CD4-positive, CD25-positive, alpha-beta regulatory T cell (primary cell): ENCODE results near the gene PPHLN1. TPM values are rescaled to one million over a fixed set of nuclear protein-coding genes. Genes with fewer than 3 reads are reported as not detected.

Experiments
- ATAC-seq, 2 donors: fragments of 150-1000 bp; cut with Tn5 transposase; one replicate each; pipeline ENCODE4 v1.10.0; 2021; ENCODE audit warnings: low read depth in 2 of 2, moderate number of reproducible peaks in 2 of 2, moderate library complexity in 1 of 2
- DNase-seq, 3 donors: peaks; one replicate each; pipeline versions ENCODE4 v3.0.0 to v3.0.0-alpha.2; 2012 to 2022; ENCODE audit warnings: mixed read lengths in 1 of 3
- H3K27ac ChIP-seq: one replicate; pipeline ENCODE4 v1.7.0; 2013; ENCODE audit warnings: mild to moderate bottlenecking, low read length; ENCODE audit not compliant: insufficient read depth, poor library complexity, severe bottlenecking
- H3K27me3 ChIP-seq: one replicate; pipeline ENCODE4 v1.7.0; 2013; ENCODE audit warnings: low read length; ENCODE audit not compliant: control insufficient read depth, insufficient read depth
- H3K36me3 ChIP-seq: one replicate; pipeline ENCODE4 v1.7.0; 2013; ENCODE audit warnings: mild to moderate bottlenecking, low read length, moderate library complexity; ENCODE audit not compliant: control insufficient read depth, insufficient read depth
- H3K4me1 ChIP-seq: 2 replicates; pipeline ENCODE4 v1.7.0; 2013; ENCODE audit warnings: mild to moderate bottlenecking, low read length; ENCODE audit not compliant: insufficient read depth, control insufficient read depth, poor library complexity, severe bottlenecking
- H3K4me3 ChIP-seq: one replicate; pipeline ENCODE4 v1.7.0; 2013; ENCODE audit warnings: low read depth, mild to moderate bottlenecking, low read length, moderate library complexity
- H3K9me3 ChIP-seq, 2 experiments: 1 replicate in 1 of 2; 2 replicates in 1 of 2; pipeline ENCODE4 v1.7.0; 2013; ENCODE audit warnings: low read length in 2 of 2, mild to moderate bottlenecking in 1 of 2, moderate library complexity in 1 of 2; ENCODE audit not compliant: control insufficient read depth in 2 of 2
- H3K27ac Mint-ChIP-seq, 3 donors: one replicate each; pipeline ENCODE4 v1.8.0; 2020 to 2022; ENCODE audit warnings: mild to moderate bottlenecking in 3 of 3, mixed read lengths in 3 of 3, moderate library complexity in 2 of 3
- H3K27me3 Mint-ChIP-seq: one replicate; pipeline ENCODE4 v1.8.0; 2022; ENCODE audit warnings: mild to moderate bottlenecking, mixed read lengths
- H3K36me3 Mint-ChIP-seq: one replicate; pipeline ENCODE4 v1.8.0; 2020; ENCODE audit warnings: mixed read lengths
- H3K4me1 Mint-ChIP-seq, 4 donors: one replicate each; pipeline ENCODE4 v1.8.0; 2020 to 2022; ENCODE audit warnings: mixed read lengths in 4 of 4, mild to moderate bottlenecking in 1 of 4
- H3K4me3 Mint-ChIP-seq, 4 donors: one replicate each; pipeline ENCODE4 v1.8.0; 2020 to 2022; ENCODE audit warnings: mild to moderate bottlenecking in 4 of 4, mixed read lengths in 4 of 4, moderate library complexity in 3 of 4
- H3K9me3 Mint-ChIP-seq, 7 donors: one replicate each; pipeline ENCODE4 v1.8.0; 2020 to 2022; ENCODE audit warnings: mixed read lengths in 7 of 7, mild to moderate bottlenecking in 3 of 7, moderate library complexity in 2 of 7
- polyA plus RNA-seq, 4 donors: library from polyadenylated mRNA; unstranded; fragments of 300-500 nt; fragmentation: Illumina TruSeq; gene quantifications; one replicate each; pipeline ENCODE4 v1.2.3, GENCODE V29; 2021
- total RNA-seq: library from RNA; stranded (reverse); gene quantifications from one replicate; pipeline ENCODE4 v1.2.3, GENCODE V29; 2022

PPHLN1 gene
- total and polyA plus RNA-seq, 5 donors from 2014 or later, result 102 to 186 (median 178) TPM

DNA sequence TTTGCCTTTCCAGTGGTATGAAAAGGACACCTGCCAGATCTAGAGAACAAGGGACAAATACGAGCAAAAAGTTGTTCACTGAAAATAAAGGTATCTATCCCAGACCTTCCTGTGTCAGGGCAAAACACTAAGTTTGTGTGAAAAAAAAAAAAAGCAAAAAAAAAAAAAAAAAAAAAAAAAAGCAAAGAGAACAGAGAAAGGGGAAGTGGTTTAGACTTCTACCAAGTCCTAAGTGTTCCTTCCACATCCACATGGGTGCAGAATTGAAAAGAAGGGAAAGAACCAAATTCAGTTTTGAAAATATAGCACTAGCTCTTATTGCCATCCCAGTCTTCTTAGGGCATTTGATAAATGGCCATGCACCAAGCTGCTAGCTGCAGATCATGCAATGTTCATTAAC is 41.8 kb upstream of the PPHLN1 start:
- H3K4me1 Mint-ChIP-seq, result peaks cover 0 to 2% (median 0%) of the 10 kb centered on the region in 4 donors

DNA sequence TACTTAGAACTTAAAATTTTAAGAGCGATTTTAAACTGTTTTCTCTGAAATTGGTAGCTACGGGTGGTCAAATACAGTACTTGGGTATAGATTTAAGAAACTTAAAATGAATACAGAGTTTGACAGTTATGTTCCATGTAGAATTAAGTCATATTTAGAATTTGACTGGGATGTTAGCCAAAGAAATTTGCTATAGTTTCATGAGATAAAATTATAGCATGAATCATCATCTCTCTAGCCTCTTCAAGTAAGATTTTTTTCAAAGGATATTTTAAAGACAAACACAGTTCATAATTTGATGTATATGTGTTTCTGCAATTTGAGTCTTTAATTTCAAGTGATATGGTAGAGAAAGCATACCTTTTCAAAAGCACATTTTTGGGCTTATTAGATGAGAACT is 41.1 kb upstream of the PPHLN1 start:
- H3K36me3 ChIP-seq, result no peaks in the 10 kb centered on the region
- H3K27me3 ChIP-seq, result peaks cover 3% of the 10 kb centered on the region
- H3K4me1 Mint-ChIP-seq, result peaks cover 0 to 2% (median 0%) of the 10 kb centered on the region in 4 donors
- no peak for DNase-seq
- no peak overlapping the region for H3K27ac ChIP-seq
- peaks cover 0 to 2% (median 0%) of the 10 kb centered on the region in 7 donors for H3K9me3 Mint-ChIP-seq
- H3K9me3 ChIP-seq, result no peaks in the 10 kb centered on the region
- H3K27me3 Mint-ChIP-seq, result peaks cover 5% of the 10 kb centered on the region
- ATAC-seq, result no peak
- no peaks in the 10 kb centered on the region for H3K4me1 ChIP-seq
- H3K4me3 Mint-ChIP-seq, result no peak overlapping the region
- no peak overlapping the region for H3K4me3 ChIP-seq
- H3K27ac Mint-ChIP-seq, result no peak overlapping the region
- H3K36me3 Mint-ChIP-seq, result no peaks in the 10 kb centered on the region

More for the DNA sequence above, 41.8 kb upstream of the PPHLN1 start:
- peaks cover 3% of the 10 kb centered on the region for H3K27me3 ChIP-seq
- no peaks in the 10 kb centered on the region for H3K4me1 ChIP-seq
- Mint-ChIP-seq H3K27ac (no peak overlapping the region), H3K9me3 (peaks cover 0 to 2% (median 0%) of the 10 kb centered on the region in 7 donors), H3K27me3 (peaks cover 5% of the 10 kb centered on the region), H3K4me3 (no peak overlapping the region), H3K36me3 (no peaks in the 10 kb centered on the region)
- ATAC-seq, result no peak
- DNase-seq, result no peak
- H3K4me3 ChIP-seq, result no peak overlapping the region
- no peaks in the 10 kb centered on the region for H3K9me3 ChIP-seq
- H3K27ac ChIP-seq, result no peak overlapping the region
- H3K36me3 ChIP-seq, result no peaks in the 10 kb centered on the region

DNA sequence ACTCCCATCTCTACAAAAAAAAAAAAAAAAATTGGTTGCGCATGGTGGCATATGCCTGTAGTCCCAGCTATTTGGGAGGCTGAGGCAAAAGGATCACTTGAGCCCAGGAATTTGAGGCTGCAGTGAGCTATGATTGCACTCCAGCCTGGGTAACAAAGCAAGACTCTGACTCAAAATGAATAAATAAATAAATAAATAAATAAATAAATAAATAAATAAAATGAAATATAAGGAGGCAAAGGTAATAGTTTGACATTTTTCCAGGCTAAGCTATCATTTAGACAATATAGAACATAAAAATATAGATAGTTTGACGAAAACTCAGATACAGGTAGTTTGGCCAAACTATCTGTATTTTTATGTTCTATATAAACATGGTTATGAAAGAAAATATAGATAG is 40.5 kb upstream of the PPHLN1 start:
- Histone ChIP-seq H3K27me3 (peaks cover 3% of the 10 kb centered on the region), H3K27ac (no peak overlapping the region), H3K4me1 (no peaks in the 10 kb centered on the region), H3K9me3 (no peaks in the 10 kb centered on the region), H3K4me3 (no peak overlapping the region), H3K36me3 (no peaks in the 10 kb centered on the region)
- Mint-ChIP-seq H3K4me1 (peaks cover 0 to 2% (median 0%) of the 10 kb centered on the region in 4 donors), H3K27ac (no peak overlapping the region), H3K4me3 (no peak overlapping the region), H3K27me3 (peaks cover under 1% of the 10 kb centered on the region), H3K36me3 (no peaks in the 10 kb centered on the region), H3K9me3 (peaks cover 0 to 3% (median 0%) of the 10 kb centered on the region in 7 donors)
- ATAC-seq (no peak), DNase-seq (no peak)

DNA sequence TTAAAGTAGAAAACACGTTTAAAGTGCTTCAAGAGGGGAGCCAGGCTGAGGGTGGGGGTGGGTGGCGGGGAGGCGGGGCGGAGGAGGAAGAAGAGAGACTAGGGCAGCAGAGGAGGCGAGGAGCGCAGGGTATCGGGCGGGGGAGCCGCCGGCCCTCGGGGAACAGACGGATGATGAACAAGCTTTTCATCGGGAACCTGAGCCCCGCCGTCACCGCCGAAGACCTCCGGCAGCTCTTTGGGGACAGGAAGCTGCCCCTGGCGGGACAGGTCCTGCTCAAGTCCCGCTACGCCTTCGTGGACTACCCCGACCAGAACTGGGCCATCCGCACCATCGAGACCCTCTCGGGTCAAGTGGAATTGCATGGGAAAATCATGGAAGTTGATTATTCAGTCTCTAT is 39.2 kb upstream of the PPHLN1 start:
- DNase-seq (no peak), ATAC-seq (no peak)
- H3K4me1 ChIP-seq, result no peaks in the 10 kb centered on the region
- H3K9me3 ChIP-seq, result no peaks in the 10 kb centered on the region
- Mint-ChIP-seq H3K4me1 (peaks cover 0 to 2% (median 0%) of the 10 kb centered on the region in 4 donors), H3K27ac (no peak overlapping the region), H3K9me3 (peaks cover 0 to 3% (median 0%) of the 10 kb centered on the region in 7 donors), H3K36me3 (no peaks in the 10 kb centered on the region), H3K4me3 (no peak overlapping the region), H3K27me3 (no peaks in the 10 kb centered on the region)
- no peak overlapping the region for H3K27ac ChIP-seq
- no peaks in the 10 kb centered on the region for H3K36me3 ChIP-seq
- H3K4me3 ChIP-seq, result no peak overlapping the region
- no peaks in the 10 kb centered on the region for H3K27me3 ChIP-seq

DNA sequence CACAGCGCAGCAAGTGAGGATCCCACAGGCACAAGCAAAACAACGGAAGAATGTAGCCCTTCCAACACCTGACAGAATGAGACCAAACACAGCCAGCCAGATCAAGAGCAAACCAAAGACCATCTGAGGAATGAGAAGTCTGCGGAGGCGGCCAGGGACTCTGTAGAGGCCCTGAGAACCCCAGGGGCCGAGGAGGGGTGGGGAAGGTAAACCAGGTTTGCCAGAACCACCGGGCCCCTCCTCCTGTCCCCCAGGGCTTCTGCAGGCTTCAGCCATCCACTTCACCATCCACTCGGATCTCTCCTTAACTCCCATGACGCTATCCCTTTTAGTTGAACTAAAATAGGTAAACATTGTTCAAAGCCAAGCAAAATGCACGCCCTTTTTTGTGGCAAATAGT is 37.4 kb upstream of the PPHLN1 start:
- H3K4me1 Mint-ChIP-seq, result peaks cover 0 to 2% (median 0%) of the 10 kb centered on the region in 4 donors
- Histone ChIP-seq H3K4me3 (no peak overlapping the region), H3K36me3 (no peaks in the 10 kb centered on the region), H3K27me3 (no peaks in the 10 kb centered on the region), H3K27ac (no peak overlapping the region), H3K9me3 (no peaks in the 10 kb centered on the region), H3K4me1 (no peaks in the 10 kb centered on the region)
- ATAC-seq (no peak), DNase-seq (no peak)
- no peaks in the 10 kb centered on the region for H3K36me3 Mint-ChIP-seq
- H3K4me3 Mint-ChIP-seq, result no peak overlapping the region
- peaks cover 0 to 1% (median 0%) of the 10 kb centered on the region in 7 donors for H3K9me3 Mint-ChIP-seq
- no peaks in the 10 kb centered on the region for H3K27me3 Mint-ChIP-seq
- no peak overlapping the region for H3K27ac Mint-ChIP-seq

DNA sequence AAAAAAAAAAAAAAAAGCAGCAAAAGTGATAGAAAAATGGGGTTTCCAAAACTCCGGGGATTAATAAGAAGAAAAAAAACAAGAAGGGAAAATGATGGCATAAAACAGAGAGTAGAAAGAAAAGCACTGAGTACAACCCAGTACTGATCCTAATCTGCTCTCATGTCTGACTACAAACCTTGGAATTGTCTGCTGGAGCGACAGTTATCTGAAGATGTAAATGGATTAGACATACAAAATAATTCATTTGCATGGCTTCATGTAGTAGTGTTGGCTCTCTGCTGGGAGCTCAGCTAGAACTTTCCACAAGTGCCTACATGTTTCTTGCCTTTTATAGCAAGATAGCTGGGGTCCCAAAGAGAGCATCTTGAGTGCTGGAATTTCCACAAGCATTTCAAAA is 34.3 kb upstream of the PPHLN1 start:
- no peak for DNase-seq
- Mint-ChIP-seq H3K36me3 (no peaks in the 10 kb centered on the region), H3K9me3 (peaks cover 0 to 1% (median 0%) of the 10 kb centered on the region in 7 donors), H3K27me3 (no peaks in the 10 kb centered on the region), H3K4me1 (no peaks in the 10 kb centered on the region), H3K4me3 (no peak overlapping the region), H3K27ac (no peak overlapping the region)
- Histone ChIP-seq H3K4me1 (no peaks in the 10 kb centered on the region), H3K36me3 (no peaks in the 10 kb centered on the region), H3K27me3 (no peaks in the 10 kb centered on the region), H3K9me3 (no peaks in the 10 kb centered on the region), H3K4me3 (no peak overlapping the region), H3K27ac (no peak overlapping the region)
- ATAC-seq, result no peak

DNA sequence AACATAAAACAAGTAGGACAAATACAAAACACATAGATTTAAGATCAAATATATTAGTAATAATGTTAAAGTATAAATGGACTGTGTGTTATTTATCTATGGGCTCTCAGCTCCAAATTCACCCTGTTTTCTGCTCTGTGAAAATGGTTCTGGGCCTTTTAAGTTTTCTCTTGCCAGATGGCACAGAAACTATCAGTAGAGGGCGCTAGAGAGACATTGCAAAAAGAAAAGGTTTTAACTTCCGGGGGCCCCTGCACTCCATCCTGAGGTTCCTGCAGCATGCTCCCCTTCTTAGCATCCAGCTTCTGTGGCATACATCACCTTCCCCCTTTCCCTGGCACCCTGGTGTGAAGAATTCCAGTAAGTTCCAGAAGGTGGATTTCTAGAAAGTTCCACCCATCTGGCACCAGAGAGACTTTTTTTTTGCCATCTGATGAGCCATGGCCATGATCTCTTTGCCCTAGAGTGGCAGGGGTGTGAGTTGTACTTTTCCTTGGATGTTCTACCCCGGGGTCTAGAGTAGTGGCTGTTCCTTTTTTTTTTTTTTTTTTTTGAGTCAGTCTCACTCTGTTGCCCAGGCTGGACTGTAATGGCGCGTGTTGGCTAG is 29.4 kb upstream of the PPHLN1 start:
- Histone ChIP-seq H3K4me1 (peaks cover 6% of the 10 kb centered on the region), H3K9me3 (no peaks in the 10 kb centered on the region), H3K27me3 (no peaks in the 10 kb centered on the region), H3K4me3 (no peak overlapping the region), H3K27ac (no peak overlapping the region), H3K36me3 (no peaks in the 10 kb centered on the region)
- Mint-ChIP-seq H3K9me3 (peaks cover 0 to 1% (median 0%) of the 10 kb centered on the region in 7 donors), H3K27ac (no peak overlapping the region), H3K36me3 (no peaks in the 10 kb centered on the region), H3K27me3 (peaks cover 5% of the 10 kb centered on the region), H3K4me3 (no peak overlapping the region), H3K4me1 (peaks cover 2 to 25% (median 16%) of the 10 kb centered on the region in 4 donors)
- DNase-seq (peak in 2 of 3 donors; percentile 10 to 60), ATAC-seq (no peak)

DNA sequence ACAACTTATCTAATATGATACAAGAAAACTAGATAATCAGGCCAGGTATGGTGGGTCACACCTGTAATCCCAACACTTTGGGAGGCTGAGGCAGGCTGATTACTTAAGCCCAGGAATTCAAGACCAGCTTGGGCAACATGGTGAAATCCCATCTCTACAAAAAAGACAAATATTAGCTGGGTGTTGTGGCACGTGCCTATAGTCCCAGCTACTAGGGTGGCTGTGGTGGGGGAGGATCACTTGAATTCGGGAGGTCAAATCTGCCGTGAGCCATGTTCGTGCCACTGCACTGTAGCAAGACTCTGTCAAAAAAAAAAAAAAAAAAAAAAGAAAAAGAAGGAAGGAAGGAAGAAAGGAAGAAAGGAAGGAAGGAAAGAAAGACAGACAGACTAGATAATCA is 27.1 kb upstream of the PPHLN1 start:
- Histone ChIP-seq H3K4me3 (no peak overlapping the region), H3K27me3 (no peaks in the 10 kb centered on the region), H3K36me3 (no peaks in the 10 kb centered on the region), H3K9me3 (no peaks in the 10 kb centered on the region), H3K4me1 (peaks cover 6% of the 10 kb centered on the region), H3K27ac (no peak overlapping the region)
- peak overlapping the region in 1 of 3 donors; percentile 22 for H3K27ac Mint-ChIP-seq
- ATAC-seq (no peak), DNase-seq (no peak)
- no peak overlapping the region for H3K4me3 Mint-ChIP-seq
- H3K4me1 Mint-ChIP-seq, result peaks cover 2 to 25% (median 16%) of the 10 kb centered on the region in 4 donors
- H3K9me3 Mint-ChIP-seq, result no peaks in the 10 kb centered on the region
- peaks cover 5% of the 10 kb centered on the region for H3K27me3 Mint-ChIP-seq
- H3K36me3 Mint-ChIP-seq, result no peaks in the 10 kb centered on the region
